Ascending aorta (tissue), 2 donors: ENCODE measurements around the gene KCNQ1. TPM values are rescaled to one million over a fixed set of nuclear protein-coding genes. Genes with fewer than 3 reads are reported as not detected.

ENCODE experiments used
- DNase-seq, 2 donors: peaks; one replicate each; pipeline ENCODE4 v3.0.0-alpha.2; 2019; ENCODE audit warnings: low spot score in 2 of 2
- H3K27ac ChIP-seq, 2 donors: fragments of 200-600 bp; sonication (generic); one replicate each; pipeline ENCODE4 v1.5.1; 2016 to 2017; ENCODE audit warnings: mild to moderate bottlenecking in 1 of 2
- H3K27me3 ChIP-seq: fragments of 200-600 bp; sonication (generic); one replicate; pipeline ENCODE4 v1.5.1; 2017
- H3K36me3 ChIP-seq, 2 donors: fragments of 200-600 bp; sonication (generic); one replicate each; pipeline ENCODE4 v1.5.1; 2016
- H3K4me1 ChIP-seq, 2 donors: fragments of 200-600 bp; sonication (generic); one replicate each; pipeline ENCODE4 v1.5.1; 2016 to 2017; ENCODE audit warnings: mild to moderate bottlenecking in 1 of 2
- H3K4me3 ChIP-seq, 2 donors: fragments of 200-600 bp; sonication (generic); one replicate each; pipeline ENCODE4 v1.5.1; 2016 to 2017; ENCODE audit warnings: mild to moderate bottlenecking in 1 of 2
- H3K9me3 ChIP-seq, 2 donors: fragments of 200-600 bp; sonication (generic); one replicate each; pipeline ENCODE4 v1.5.1; 2016
- CTCF ChIP-seq, 3 experiments: fragments of 200-600 bp in 2 of 3; fragments of 450-650 bp in 1 of 3; sonication (generic) in 2 of 3; IDR thresholded peaks; one replicate each; pipeline ENCODE4 v1.5.1; 2016 to 2019; ENCODE audit warnings: antibody characterized with exemption in 3 of 3, mild to moderate bottlenecking in 1 of 3, moderate library complexity in 1 of 3
- intact Hi-C: fragments of 100-400 bp; cut with DNase I; formaldehyde crosslinking; loops from one replicate; pipeline ENCODE4 v1.15.1; 2023
- total RNA-seq: library from RNA; depleted of rRNA; stranded (reverse); fragments of >200 nt; gene quantifications from one replicate; pipeline ENCODE4 v1.1.0, GENCODE V29; 2016

The KCNQ1 gene
- total RNA-seq, 1 donor from 2014 or later = 2.3 TPM

- H3K4me3 ChIP-seq = no peak overlapping the region
- H3K27ac ChIP-seq = no peak overlapping the region
- no peak for TF ChIP-seq CTCF (IDR thresholded peaks at IDR 0.05)
- H3K27me3 ChIP-seq = no peaks in the 10 kb centered on the region
- no peak for DNase-seq
- no peaks in the 10 kb centered on the region for H3K9me3 ChIP-seq
- H3K36me3 ChIP-seq = no peaks in the 10 kb centered on the region
- H3K4me1 ChIP-seq = no peaks in the 10 kb centered on the region
- intact Hi-C loops = no loop called here
Measured at GRCh38 chr11:2564008-2564530, 119.3 kb downstream of the KCNQ1 start.

DNA sequence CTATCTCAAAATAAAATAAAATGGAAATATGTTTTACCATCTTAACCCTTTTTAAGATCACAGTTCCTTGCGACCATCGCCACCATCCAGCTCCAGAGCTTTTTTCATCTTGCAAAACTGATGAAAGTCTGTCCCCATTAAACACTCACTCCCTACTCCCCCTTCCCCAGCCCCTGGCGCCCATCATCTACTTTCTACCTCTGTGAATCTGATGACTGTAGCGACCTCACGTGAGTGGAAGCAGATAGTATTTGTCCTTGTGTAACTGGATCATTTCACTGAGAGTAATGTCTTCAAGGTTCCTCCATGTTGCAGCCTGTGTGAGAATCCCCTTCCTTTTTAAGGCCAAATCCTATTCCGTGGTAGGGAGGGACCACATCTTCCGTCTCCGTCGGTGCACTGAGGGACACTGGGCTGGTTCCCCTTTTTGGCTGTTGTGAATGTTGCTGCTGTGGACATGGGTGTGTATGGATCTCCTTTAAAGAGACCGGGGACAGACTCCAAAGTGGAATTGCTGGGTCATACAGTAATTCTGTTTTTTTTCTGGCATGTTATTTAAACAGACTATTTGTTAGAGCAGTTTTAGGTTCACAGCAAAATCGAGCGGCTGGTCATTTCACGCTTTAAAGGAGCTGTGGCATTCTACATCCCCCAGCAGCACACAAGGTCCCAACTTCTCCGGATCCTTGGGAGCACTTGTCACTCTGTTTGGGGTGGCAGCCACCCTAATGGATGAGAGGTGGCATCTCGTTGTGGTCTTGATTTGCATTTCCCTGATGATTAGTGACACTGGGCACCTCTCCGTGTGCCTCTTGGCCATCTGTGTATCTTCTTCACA lies 120.0 kb downstream of the KCNQ1 start:
- no peak for TF ChIP-seq CTCF (IDR thresholded peaks at IDR 0.05)
- Histone ChIP-seq H3K27me3 (no peaks in the 10 kb centered on the region), H3K36me3 (no peaks in the 10 kb centered on the region), H3K4me1 (no peaks in the 10 kb centered on the region), H3K4me3 (no peak overlapping the region), H3K9me3 (no peaks in the 10 kb centered on the region), H3K27ac (no peak overlapping the region)
- no peak for DNase-seq
- intact Hi-C loops = no loop called here

DNA sequence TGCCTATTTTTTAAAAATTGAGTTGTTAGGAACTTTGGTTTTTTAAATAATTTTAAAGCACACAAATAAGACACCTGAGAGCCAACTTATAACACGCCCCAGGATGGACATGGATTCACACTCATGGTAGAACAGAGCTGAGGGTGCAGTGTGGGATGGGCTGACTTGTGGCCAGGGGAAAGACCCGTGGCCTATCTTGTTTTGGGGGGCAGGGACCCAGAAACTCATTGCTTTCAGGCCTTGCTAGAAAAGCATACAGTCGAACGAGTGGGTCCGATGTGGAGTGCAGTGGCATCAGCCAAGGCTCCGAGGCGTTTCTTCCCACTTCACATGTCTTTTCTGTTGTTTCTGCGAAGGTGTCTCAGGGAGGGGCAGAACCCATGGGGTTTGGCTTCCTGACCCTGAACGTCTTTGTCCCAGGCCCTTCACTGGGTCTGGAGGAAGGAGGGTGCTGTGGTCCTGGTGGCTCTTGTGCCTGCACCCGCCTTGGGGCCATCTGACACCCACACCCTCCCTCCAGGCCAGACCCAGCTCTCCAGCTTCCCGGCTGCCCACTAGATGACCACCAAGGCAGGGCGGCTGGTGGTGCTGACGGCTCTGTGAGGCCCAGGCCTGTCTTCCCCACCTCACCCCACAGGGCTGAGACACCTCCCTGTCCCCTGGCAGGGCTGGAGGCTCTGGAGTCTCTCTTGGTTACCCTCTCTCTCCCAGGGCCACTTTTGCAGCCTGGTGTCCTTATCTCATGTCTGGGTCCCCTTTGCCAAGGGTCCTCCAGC lies 120.8 kb downstream of the KCNQ1 start:
- no peak for DNase-seq
- no peaks in the 10 kb centered on the region for H3K9me3 ChIP-seq
- intact Hi-C loops = no loop called here
- no peak overlapping the region for H3K27ac ChIP-seq
- no peaks in the 10 kb centered on the region for H3K36me3 ChIP-seq
- no peak overlapping the region for H3K4me3 ChIP-seq
- no peaks in the 10 kb centered on the region for H3K4me1 ChIP-seq
- TF ChIP-seq CTCF (IDR thresholded peaks at IDR 0.05) = no peak
- H3K27me3 ChIP-seq = no peaks in the 10 kb centered on the region

- no peak overlapping the region for H3K27ac ChIP-seq
- intact Hi-C loops = no loop called here
- no peak overlapping the region for H3K4me3 ChIP-seq
- no peak for DNase-seq
- H3K27me3 ChIP-seq = no peaks in the 10 kb centered on the region
- H3K36me3 ChIP-seq = no peaks in the 10 kb centered on the region
- TF ChIP-seq CTCF (IDR thresholded peaks at IDR 0.05) = no peak
- no peaks in the 10 kb centered on the region for H3K9me3 ChIP-seq
- H3K4me1 ChIP-seq = no peaks in the 10 kb centered on the region
Measured at GRCh38 chr11:2566223-2567025, 121.6 kb downstream of the KCNQ1 start.

- no peaks in the 10 kb centered on the region for H3K4me1 ChIP-seq
- no peak overlapping the region for H3K27ac ChIP-seq
- no peak for DNase-seq
- no peaks in the 10 kb centered on the region for H3K9me3 ChIP-seq
- H3K36me3 ChIP-seq = no peaks in the 10 kb centered on the region
- intact Hi-C loops = no loop called here
- H3K27me3 ChIP-seq = no peaks in the 10 kb centered on the region
- no peak overlapping the region for H3K4me3 ChIP-seq
- no peak for TF ChIP-seq CTCF (IDR thresholded peaks at IDR 0.05)
Measured at GRCh38 chr11:2567026-2567671, 122.3 kb downstream of the KCNQ1 start.
